Activated gamma-delta T cell treated with Interleukin-2 at 50 U/mL for 16 hours (primary cell): Measurements from ENCODE around the gene ST3GAL2.

Experiments used
- DNase-seq: peaks from one replicate; pipeline ENCODE4 v3.0.0-alpha.2; 2020

The ST3GAL2 gene

DNA sequence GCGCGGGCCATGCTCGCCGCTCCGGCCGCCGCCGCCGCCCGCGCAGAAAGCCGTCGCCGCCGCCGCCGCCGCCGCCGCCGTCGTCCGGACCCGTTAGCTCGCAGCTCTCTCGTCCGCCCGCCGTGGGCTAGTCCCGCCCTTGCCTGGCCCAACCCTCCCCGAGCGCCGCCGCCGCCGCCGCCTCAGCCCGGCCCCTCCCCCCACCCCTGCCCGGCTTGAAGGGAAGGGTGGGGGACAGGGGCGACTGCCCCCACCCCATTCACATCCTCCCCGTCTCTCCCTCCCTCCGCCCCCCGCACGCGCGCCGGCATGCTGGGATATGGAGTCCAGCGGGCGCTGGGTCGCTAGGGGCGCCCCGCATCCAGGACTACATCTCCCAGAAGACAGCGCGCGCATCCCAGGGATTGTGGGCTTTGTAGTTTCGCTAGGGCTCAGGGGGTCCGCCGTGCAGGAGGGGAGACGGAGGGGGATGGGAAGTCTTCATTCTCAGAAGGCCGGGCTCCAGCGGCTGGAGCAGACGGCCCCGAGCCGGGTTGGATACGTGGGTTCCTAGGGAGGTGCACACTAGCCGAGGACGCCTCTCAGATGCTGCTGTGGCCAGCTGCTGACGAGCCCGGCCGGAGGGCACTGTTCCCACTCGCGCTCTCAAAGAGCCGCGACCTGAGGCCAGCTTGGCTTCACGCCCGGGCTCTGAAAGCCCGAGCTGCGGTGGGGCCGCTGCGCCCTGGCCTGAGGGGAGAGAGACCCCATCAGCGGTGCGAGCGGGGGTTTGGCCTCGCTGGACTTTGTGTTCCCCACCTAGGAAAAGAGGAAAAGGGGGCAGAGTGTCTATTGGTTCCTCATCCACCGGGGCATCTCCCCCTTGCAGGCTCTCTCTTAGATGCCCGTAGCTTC lies at the start of gene ST3GAL2:
TSS of gene ST3GAL2 (minus strand) at position 132 of the 894 bp plus-strand sequence. CDS start 40,570 bp downstream, outside the sequence.
- DNase-seq = peak; percentile 94

DNA sequence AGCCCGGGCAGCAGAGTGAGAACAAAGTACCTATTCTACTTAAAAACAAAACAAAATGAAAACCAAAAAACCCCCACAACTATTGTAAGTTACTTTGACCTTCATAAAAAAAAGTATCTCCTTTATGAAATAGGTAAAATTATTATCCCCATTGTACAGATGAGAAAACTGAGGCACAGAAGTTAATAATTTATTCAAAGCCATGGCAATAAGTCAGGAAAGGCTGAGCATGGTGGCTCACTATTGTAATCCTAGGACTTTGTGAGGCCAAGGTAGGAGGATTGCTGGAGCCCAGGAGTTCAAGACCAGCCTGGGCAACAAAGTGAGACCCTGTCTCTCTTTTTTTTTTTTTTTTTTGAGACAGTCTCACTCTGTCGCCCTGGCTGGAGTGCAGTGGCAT lies 46.0 kb upstream of the ST3GAL2 start:
- no peak for DNase-seq

GRCh38 chr16:70483426-70483825 lies 44.5 kb upstream of the ST3GAL2 start:
- DNase-seq = no peak

DNA sequence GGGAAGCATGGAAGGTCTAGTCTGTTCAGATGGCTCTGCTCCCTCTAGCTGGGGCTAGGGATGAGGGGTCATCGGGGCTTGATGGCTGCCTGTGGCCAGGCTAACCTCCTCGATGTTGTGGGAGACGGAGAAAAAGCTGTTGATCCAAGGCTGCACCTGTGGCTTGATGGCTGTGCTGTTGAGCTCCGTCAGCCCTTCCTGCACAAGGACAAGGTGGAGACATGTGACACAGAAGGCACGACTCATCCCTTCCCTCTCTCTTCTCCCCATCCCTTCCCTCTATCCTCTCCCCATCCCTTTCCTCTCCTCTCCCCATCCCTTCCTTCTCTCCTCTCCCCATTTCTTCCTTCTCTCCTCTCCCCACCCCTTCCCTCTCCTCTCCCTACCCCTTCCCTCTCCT lies 43.7 kb upstream of the ST3GAL2 start:
- no peak for DNase-seq

DNA sequence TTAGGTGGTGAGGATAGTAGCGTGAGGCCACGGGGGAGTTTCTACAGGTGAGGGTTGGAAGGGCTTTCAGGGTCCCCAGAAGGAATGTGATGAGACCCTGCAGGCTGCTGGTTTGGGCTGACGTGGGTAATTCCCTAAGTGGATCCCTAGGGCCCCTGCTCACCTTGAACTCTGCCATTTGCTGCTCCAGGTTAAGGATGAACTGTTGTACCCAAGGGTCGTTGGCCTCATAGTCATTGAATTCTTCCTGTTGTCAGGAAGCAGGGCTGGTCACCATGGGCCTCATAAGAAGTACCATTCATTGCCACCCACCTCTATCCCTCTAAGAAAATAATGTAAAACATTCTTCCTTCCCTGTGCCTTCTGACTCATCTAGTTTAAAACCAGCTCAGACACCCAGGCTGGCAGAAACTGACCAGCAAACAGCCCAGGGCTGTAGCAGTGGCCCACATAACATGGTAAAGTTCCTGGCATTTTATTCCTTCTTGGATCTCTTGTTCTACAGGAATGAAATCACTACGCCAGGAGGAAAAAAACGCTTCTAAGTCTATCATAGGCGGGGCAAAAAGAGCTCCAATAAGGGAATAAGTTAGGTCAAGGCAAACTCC lies 43.1 kb upstream of the ST3GAL2 start:
- DNase-seq = no peak

DNA sequence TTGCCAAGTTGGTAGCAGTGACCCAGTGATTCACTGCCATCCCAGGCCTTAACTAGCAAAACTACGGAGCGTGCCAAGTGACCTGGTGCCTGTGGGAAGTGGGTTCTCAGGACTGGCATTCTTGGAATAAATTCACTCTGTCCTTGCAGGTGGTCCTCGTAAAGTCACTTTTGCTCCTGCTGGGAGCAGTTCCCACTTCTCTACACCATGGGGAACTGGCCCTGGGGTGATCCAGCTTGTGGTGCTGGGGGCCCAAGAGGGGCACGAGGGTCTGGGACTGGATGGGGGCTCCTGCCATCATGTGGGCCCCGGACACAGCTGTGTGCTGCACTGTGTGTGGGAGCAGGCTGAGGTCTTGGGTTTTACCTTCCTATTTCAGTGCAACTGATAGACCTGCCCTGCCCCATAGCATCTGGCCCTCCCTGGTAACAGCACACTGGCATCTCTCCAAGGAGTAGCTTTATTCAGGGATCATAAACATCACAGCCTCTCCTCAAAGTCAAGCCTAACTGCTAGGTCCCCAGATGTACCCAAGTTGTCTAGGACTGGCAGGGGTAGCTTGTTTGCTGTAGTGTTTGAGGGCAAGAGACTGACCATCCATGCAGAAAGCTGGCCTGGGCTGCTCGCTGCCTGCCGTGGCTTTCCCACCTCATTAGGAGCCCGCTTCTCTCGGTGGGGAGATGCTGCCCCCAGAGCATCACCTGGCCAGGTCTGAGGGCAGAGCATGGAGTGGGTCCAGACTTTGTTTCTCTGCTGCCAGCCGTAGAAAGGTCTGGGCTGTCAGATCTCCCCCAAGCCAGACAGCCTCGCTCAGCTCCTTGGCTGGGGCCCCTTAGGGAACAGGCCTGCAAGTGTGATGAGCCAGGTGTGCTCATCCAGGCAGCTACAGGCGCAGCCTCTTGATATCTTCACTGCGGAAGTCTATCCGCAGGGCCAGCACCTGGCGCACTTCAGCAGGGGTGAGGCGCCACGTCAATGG lies 41.5 kb upstream of the ST3GAL2 start:
- no peak for DNase-seq

GRCh38 chr16:70478912-70479341 lies 40.0 kb upstream of the ST3GAL2 start:
- no peak for DNase-seq

GRCh38 chr16:70478169-70478568 lies 39.3 kb upstream of the ST3GAL2 start:
- DNase-seq = no peak

DNA sequence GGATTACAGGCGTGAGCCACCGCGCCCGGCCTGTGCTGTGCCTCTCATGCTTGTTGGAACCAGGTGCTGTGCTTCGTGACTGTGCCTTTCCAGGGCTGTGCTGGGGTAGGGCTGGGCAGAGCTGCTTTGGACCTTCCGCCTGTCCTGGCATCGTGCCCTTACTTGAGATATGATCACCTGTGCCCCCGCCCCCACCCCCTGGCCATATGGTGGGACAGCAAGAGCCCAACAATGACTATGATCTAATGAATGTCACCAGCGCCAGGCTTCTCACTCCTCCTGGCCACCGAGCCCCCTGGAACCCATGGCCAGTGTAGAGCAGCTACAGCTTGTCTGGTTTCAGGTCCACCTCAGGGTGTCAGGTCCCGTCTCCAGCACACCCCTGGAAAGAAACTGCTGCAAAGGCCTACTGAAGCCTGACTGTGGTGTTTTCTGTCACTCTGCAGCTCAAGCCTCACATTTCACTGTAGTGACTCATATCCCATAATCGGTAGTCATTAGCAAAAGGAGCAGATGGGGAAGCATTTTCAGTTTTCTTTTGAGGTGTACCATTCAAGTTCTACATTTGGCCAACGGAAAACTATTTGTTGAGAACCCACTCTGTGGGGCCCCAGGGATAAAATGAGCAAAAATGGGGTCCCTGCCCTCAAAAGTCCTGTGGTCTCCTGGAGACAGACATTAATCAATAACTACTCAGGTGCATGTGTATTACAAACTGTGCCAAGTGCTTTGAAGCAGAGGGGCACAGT lies 37.5 kb upstream of the ST3GAL2 start:
- no peak for DNase-seq

GRCh38 chr16:70475054-70475871 lies 36.4 kb upstream of the ST3GAL2 start:
- no peak for DNase-seq

DNA sequence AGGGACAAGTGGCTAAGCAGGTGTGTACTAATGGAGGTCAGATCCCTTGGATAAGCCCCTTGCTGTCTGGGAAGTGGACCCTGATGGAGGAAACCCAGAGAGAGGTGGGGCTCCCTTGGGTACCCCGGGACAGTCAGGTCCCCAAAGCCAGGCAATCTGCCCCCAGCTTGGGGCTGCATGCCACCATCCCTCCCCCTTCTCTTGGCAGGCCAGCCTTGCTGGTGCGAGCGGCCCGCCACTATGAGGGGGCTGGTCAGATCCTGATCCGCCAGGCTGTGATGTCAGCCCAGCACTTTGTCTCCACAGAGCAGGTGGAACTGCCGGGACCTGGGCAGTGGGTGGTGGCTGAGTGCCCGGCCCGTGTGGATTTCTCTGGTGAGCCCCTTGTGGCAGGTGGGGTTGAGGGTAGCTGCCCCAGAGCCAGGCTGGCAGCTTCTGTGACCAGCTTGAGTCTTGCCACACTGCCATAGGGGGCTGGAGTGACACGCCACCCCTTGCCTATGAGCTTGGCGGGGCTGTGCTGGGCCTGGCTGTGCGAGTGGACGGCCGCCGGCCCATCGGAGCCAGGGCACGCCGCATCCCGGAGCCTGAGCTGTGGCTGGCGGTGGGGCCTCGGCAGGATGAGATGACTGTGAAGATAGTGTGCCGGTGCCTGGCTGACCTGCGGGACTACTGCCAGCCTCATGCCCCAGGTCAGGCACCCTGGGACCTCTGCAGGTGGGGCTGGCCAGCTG lies 35.6 kb upstream of the ST3GAL2 start:
- DNase-seq = no peak

- no peak for DNase-seq
Observed at GRCh38 chr16:70473446-70474319, 34.8 kb upstream of the ST3GAL2 start.

GRCh38 chr16:70472786-70473433 lies 34.0 kb upstream of the ST3GAL2 start:
- DNase-seq = no peak

DNA sequence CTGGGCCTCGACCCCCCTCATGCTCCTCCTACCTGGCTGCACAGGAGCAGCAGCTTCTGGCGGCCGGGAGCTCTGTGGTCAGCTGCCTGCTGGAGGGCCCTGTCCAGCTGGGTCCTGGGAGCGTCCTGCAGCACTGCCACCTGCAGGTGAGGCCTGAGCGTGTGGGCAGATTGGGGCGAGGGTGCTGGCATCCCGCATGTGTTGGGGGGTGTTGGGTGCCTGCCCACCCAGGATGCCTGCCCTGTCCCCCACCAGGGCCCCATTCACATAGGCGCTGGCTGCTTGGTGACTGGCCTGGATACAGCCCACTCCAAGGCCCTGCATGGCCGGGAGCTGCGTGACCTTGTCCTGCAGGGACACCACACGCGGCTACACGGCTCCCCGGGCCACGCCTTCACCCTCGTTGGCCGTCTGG lies 32.0 kb upstream of the ST3GAL2 start:
- DNase-seq = no peak

DNA sequence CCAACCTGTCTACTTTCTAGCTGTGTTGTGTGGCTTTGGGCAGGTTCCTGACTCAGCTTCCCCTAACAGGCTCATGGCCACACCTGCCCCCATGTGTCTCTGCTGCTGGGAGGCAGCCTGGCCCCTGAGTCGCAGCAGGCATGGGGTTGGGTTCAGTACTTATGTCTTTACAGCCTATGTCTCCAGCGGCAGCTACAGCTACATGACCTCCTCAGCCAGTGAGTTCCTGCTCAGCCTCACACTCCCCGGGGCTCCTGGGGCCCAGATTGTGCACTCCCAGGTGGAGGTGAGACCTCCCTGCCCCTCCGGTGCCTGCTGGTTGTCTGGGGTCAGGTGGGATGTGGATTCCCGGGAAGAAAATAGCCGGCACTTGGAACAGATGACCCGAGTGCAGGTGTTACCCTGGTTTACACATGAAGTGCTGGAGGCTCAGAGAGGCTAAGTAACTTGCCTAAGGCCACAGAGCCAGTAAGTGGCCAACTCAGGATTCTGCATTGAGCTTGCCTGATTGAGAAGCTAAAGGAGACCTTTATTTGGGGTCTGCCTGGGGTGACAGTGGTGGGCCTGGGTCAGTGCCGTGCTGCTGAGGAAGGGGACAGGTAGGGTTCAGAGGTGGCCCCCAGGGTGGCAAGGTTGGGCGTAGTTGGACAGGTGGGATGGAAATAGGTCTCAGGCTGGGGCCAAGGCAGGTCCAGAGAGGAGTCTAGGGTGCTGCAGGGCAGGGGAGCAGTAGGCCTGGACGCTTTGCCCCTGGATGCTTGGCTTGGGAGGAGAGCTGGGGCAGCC lies 31.4 kb upstream of the ST3GAL2 start:
- DNase-seq = no peak

- no peak for DNase-seq
Observed at GRCh38 chr16:70468776-70469525, 30.1 kb upstream of the ST3GAL2 start.

- DNase-seq = no peak
Observed at GRCh38 chr16:70467608-70468007, 28.7 kb upstream of the ST3GAL2 start.
